Fibroblast of lung (primary cell): ENCODE results near the gene ATP2B2.

Experiments
- CTCF ChIP-seq, 2 donors: IDR thresholded peaks in 1 of 2; conservative IDR thresholded peaks in 1 of 2; 1 replicate in 1 of 2; 2 replicates in 1 of 2; pipeline ENCODE4 v1.5.1; 2011 to 2012; ENCODE audit warnings: low read length in 2 of 2, control low read depth in 1 of 2, inconsistent platforms in 1 of 2, low read depth in 1 of 2, mild to moderate bottlenecking in 1 of 2
- EZH2 ChIP-seq: IDR thresholded peaks from 2 replicates; pipeline ENCODE4 v1.5.1; 2012; ENCODE audit warnings: low read length, control low read depth, mild to moderate bottlenecking; ENCODE audit errors: missing control alignments

- TF ChIP-seq CTCF (conservative IDR thresholded peaks at IDR 0.05 in 1 of 2, IDR thresholded peaks at IDR 0.05 in 1 of 2; ENCODE audit: low read depth in 1 of 2, low read length in 2 of 2): no peak
- no peak for TF ChIP-seq EZH2
Measured at GRCh38 chr3:10365316-10365715, 140.1 kb downstream of the ATP2B2 start.
